Mammary epithelial cell (primary cell): ENCODE results near the gene JAM3.

Source experiments
- EZH2 ChIP-seq: IDR thresholded peaks from 2 replicates; pipeline ENCODE4 v1.6.1; 2012; ENCODE audit warnings: low read length, inconsistent platforms, borderline replicate concordance
- TF ChIP-seq, protein P1 (sequence below), 2 donors: IDR thresholded peaks in 1 of 2; conservative IDR thresholded peaks in 1 of 2; 2 replicates each; pipeline ENCODE4 v1.5.1; 2011 to 2012; ENCODE audit warnings: inconsistent platforms in 2 of 2, low read length in 2 of 2, mild to moderate bottlenecking in 2 of 2, control low read depth in 1 of 2, low read depth in 1 of 2; ENCODE audit not compliant: insufficient read depth in 1 of 2; ENCODE audit errors: extremely low read depth in 1 of 2

DNA sequence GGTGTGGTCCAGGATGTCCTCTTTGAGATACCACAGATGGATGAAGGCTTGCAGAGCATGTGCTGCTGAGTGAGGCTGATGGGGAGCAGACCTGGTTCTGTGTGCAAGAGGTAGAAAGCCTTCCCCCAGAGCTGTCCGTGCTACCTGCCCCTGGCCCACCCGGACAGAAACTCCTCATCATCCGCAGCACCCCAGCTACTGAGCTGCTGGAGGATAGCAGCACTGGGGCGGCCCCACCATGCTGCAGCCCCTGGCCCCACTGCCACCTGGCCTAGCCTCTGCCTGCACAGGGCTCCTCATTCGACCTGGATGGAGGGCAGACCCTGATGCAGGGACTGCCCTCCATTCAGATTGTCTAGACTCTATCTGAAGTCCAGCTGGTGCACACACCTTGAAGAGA is 104.4 kb downstream of the JAM3 start:
- TF ChIP-seq, protein P1, sequence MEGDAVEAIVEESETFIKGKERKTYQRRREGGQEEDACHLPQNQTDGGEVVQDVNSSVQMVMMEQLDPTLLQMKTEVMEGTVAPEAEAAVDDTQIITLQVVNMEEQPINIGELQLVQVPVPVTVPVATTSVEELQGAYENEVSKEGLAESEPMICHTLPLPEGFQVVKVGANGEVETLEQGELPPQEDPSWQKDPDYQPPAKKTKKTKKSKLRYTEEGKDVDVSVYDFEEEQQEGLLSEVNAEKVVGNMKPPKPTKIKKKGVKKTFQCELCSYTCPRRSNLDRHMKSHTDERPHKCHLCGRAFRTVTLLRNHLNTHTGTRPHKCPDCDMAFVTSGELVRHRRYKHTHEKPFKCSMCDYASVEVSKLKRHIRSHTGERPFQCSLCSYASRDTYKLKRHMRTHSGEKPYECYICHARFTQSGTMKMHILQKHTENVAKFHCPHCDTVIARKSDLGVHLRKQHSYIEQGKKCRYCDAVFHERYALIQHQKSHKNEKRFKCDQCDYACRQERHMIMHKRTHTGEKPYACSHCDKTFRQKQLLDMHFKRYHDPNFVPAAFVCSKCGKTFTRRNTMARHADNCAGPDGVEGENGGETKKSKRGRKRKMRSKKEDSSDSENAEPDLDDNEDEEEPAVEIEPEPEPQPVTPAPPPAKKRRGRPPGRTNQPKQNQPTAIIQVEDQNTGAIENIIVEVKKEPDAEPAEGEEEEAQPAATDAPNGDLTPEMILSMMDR (conservative IDR thresholded peaks at IDR 0.05 in 1 of 2, IDR thresholded peaks at IDR 0.05 in 1 of 2; ENCODE audit: extremely low read depth in 1 of 2, insufficient read depth in 1 of 2, low read depth in 1 of 2, low read length in 2 of 2): no peak
- no peak for TF ChIP-seq EZH2
